ENCODE data around the gene EPS8L2.

DNA sequence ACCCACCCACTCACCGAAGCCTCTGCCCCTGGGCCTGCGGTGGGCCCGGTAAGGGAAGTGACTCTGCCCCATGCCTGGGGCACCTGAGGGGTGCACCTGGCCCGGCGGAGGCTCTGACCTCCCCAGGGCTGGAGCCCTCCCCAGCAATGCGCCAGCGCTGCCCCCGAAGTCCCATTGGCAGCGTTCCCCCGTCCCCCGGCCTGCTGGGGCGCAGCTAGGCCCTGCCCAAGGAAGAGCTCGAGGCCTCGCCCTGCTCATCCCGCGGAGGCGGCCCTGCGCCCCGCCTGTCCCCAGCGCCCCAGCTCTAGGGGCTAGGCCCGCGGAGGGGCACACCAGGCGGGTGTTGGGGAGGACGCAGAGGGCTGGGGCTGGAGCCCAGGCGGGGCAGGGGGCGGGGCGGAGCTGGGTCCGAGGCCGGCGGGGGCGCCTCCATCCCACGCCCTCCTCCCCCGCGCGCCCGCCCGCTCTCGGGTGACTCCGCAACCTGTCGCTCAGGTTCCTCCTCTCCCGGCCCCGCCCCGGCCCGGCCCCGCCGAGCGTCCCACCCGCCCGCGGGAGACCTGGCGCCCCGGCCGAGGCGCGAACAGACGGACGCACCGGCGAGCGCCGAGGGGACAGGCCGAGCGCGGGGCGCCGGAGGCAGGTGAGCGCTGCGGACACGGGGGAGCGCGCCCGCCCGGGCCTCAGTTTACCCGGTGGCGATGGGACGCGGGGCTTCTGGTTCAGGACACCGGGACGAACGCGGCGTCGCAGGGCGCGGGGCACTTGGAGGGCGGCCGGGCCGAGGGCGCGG lies at the start of gene EPS8L2:
- TF ChIP-seq, protein P1, sequence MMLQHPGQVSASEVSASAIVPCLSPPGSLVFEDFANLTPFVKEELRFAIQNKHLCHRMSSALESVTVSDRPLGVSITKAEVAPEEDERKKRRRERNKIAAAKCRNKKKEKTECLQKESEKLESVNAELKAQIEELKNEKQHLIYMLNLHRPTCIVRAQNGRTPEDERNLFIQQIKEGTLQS (IDR thresholded peaks at IDR 0.05) = no peak
- TF ChIP-seq CTCF (IDR thresholded peaks at IDR 0.05; ENCODE audit: low read depth, low read length, missing input control) (no peak), TAF1 (conservative IDR thresholded peaks at IDR 0.05) (no peak), YY1 (IDR thresholded peaks at IDR 0.05) (no peak), RAD21 (IDR thresholded peaks at IDR 0.05) (no peak), FOXA1 (IDR thresholded peaks at IDR 0.05) (no peak), JUND (IDR thresholded peaks at IDR 0.05) (no peak), GABPA (IDR thresholded peaks at IDR 0.05 in 1 of 2, conservative IDR thresholded peaks at IDR 0.05 in 1 of 2) (no peak), ZBTB33 (IDR thresholded peaks at IDR 0.05) (no peak), SP1 (IDR thresholded peaks at IDR 0.05) (no peak)
- TF ChIP-seq, protein P2, sequence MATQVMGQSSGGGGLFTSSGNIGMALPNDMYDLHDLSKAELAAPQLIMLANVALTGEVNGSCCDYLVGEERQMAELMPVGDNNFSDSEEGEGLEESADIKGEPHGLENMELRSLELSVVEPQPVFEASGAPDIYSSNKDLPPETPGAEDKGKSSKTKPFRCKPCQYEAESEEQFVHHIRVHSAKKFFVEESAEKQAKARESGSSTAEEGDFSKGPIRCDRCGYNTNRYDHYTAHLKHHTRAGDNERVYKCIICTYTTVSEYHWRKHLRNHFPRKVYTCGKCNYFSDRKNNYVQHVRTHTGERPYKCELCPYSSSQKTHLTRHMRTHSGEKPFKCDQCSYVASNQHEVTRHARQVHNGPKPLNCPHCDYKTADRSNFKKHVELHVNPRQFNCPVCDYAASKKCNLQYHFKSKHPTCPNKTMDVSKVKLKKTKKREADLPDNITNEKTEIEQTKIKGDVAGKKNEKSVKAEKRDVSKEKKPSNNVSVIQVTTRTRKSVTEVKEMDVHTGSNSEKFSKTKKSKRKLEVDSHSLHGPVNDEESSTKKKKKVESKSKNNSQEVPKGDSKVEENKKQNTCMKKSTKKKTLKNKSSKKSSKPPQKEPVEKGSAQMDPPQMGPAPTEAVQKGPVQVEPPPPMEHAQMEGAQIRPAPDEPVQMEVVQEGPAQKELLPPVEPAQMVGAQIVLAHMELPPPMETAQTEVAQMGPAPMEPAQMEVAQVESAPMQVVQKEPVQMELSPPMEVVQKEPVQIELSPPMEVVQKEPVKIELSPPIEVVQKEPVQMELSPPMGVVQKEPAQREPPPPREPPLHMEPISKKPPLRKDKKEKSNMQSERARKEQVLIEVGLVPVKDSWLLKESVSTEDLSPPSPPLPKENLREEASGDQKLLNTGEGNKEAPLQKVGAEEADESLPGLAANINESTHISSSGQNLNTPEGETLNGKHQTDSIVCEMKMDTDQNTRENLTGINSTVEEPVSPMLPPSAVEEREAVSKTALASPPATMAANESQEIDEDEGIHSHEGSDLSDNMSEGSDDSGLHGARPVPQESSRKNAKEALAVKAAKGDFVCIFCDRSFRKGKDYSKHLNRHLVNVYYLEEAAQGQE (IDR thresholded peaks at IDR 0.05) = no peak
